NB4 (cell line): ENCODE results near the gene ACVR1.

Experiments
- CTCF ChIP-seq: IDR thresholded peaks from one replicate; pipeline ENCODE4 v1.5.1; 2012; ENCODE audit warnings: low read depth, low read length
- MYC ChIP-seq: IDR thresholded peaks from 2 replicates; pipeline ENCODE4 v1.6.1; 2011; ENCODE audit warnings: low read depth, low read length
- POLR2A ChIP-seq: IDR thresholded peaks from 2 replicates; pipeline ENCODE4 v1.6.1; 2011; ENCODE audit warnings: mild to moderate bottlenecking; ENCODE audit not compliant: insufficient read length; ENCODE audit errors: extremely low read depth

DNA sequence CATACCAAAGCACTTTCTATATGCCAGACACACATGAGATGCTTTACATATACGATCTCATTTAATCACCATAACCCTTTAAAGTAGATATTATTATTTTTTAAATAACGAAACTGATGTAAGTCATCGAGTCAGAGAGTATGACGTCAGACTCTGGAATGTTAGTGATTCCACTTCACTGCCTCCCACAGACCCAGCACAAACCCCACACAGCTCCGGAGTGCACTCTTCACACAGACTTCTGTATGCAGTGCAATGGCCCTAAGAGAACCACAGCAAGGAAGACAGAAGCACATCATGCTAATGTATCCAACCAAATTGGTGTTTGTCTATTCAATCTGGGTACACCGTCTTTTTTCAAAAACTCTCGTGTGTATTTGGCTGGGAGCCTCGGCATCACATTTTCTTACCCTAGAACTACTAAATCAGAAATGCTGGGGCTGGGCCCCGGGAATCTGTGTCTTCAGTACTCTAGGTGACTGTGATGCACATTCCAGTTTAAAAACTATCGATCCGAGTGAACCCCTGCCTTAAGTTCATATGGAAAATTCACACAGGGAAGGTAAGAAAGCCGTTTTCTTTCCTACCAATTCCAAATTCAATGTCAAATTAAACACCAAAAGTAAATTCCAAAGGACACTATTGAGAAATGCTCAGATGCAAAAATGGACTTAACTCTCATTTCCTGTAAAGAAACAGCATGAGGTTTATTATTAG, 129.7 kb downstream of the ACVR1 start:
- TF ChIP-seq CTCF (no peak), MYC (no peak), POLR2A (no peak)
